GM19240 (cell line): ENCODE results near the gene TNP1.

ENCODE experiments used
- DNase-seq: peaks from one replicate; pipeline ENCODE4 v3.0.0; 2011; ENCODE audit warnings: low spot score; ENCODE audit not compliant: insufficient read length

Gene TNP1

DNA sequence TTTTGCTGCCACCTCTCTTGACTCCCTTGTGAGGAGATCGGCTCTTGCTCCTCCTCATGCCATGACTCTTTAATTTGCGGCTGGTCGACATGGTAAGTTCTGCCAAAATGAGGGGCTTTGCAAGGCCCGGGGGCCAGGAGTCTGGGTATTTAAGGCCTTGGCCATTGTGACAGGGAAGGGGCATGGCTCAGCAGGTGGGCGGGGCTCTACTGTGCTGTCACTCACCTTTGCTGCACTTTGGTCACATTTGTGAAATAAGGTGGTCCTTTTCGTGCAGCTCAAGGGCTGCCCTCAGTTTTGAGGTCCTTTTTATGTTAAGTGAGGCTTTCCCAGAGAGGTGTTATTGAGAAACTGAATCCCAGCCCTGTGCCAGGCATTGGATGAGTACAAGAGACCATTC lies at the start of gene TNP1:
TNP1 (minus strand) TSS at position 121 of the 400 bp plus-strand sequence; CDS start at position 91, 30 bp downstream.
- DNase-seq, result no peak

GRCh38 chr2:216908300-216908699 lies 48.4 kb upstream of the TNP1 start:
- no peak for DNase-seq

DNA sequence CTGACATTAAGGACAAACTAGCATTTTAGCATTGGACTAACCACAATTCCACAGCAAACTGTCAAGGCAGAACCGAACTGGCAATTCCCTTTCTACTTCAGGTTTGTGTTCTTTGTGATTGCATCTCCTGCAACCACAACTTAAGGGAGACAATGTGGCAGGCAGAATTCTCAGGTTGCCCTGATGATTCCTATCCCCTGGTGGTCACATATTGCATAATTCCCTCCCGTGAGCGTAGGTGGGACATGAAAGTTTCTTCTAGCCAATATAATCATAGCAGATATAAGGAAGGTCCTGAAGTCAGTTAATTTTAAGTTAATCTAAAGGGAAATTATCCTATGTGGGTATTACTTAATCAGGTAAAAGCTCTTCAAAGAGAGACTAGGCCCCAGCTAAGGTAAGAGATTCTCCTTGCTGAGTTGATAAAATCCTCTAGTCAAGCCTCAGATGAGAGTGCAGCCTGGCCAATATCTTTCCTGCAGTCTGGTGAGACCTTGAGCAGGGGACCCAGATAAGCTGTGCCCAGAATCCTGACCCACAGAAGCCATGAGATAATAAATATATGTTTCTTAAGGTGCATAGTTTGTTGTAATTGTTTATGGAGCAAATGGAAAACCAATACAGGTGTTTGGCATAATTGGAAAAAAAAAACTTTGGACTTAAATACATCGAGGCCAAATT lies 45.9 kb upstream of the TNP1 start:
- DNase-seq, result no peak

GRCh38 chr2:216904974-216905373 lies 45.1 kb upstream of the TNP1 start:
- no peak for DNase-seq

GRCh38 chr2:216904554-216904953 lies 44.7 kb upstream of the TNP1 start:
- no peak for DNase-seq

DNA sequence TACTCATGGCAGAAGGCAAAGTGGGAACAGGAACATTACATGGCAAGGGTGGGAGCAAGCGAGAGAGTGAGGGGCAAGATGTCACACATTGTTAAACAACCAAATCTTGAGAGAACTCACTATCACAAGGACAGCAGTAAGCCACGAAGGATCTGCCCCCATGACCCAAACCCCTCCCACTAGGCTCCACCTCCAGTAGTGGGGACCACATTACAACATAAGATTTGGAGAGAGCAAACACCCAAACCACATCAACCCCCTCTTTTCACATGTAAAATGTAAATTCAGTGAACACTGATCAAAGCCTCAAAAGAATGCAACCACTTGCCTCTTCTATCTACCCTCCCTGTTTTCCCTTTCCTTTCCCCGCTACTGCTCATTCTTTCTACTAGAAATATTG lies 43.6 kb upstream of the TNP1 start:
- no peak for DNase-seq

DNA sequence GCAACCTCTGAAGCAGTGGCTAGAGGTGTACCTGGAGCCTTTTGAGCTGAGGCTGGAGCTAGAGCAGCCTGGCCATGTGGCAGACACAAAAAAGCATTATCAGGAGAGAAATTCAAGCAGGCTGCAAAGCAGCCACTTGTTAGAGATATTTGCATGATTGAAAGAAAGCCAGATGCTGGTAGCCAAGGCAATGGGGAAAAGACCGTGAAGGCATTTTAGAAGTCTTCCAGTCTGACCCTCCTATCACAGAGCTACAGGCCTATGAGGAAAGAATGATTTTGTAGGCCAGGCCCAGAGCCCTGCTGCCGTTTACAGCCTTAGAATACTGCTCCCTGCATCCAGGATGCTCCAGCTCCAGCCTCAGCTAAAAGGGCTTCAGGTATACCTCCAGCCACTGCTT lies 41.4 kb upstream of the TNP1 start:
- DNase-seq, result no peak

DNA sequence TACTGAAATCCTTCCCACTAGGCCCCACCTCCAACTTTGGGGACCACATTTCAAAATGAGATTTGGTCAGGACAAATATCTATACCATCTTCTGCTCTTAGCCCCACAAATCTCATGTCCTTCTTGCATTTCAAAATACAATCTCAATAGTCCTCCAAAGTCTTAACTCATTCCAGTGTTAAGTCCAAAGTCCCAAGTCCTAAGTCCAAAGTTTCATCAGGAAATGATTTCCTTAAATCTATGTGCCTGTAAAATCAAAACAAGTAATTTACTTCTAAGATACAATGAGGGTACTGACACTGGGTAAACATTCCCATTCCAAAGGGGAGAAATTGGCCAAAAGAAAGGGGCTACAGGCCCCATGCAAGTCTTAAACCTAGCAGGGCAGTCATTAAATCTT lies 40.5 kb upstream of the TNP1 start:
- DNase-seq, result no peak

DNA sequence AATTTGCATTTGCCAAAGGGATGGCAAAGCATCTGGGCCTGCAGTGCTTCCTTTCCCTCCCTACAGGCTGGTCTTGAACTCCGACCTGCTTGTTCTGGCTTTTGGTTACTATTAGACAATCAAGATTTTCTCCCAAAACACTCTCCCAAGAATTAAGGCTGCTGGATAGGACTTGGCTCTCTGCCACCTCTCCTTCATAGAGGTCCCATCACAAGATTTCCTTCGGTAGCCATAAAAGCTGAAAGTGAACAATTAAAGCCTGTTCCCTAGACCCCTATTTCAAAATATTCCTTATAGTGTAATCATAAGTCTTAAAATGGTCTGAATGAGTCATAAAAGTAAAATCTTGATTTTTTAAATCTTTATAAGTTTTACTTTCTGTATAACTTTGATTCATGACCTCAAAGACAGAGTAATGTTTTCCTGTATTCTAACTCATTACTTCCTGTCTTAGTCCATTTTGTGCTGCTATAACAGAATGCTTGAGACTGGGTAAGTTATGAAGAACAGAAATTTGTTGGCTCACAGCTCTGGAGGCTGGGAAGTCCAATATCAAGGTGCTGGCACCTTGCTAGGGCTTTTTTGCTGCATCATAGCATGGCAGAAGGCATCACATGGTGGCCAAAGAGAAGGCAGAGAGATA lies 37.8 kb upstream of the TNP1 start:
- DNase-seq, result no peak

DNA sequence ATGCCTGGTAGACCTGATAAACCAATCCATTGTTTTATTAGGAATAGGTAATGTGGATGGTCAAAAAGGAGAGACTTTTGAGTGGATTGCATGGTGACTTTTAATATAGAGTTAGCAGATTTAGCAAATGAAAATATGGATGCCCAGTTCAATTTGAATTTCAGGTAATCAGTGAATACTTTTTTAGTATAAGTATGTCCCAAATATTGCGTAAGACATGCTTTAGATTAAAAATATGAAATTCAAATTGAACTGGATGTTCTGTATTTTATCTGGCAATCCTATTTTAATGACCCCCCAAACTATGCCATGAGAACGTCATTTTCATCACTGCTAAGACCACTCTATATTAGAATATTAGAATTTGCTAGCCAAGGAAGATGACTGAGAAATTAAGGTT lies 30.3 kb upstream of the TNP1 start:
- DNase-seq, result no peak

GRCh38 chr2:216888887-216889622 lies 29.2 kb upstream of the TNP1 start:
- DNase-seq, result no peak

DNA sequence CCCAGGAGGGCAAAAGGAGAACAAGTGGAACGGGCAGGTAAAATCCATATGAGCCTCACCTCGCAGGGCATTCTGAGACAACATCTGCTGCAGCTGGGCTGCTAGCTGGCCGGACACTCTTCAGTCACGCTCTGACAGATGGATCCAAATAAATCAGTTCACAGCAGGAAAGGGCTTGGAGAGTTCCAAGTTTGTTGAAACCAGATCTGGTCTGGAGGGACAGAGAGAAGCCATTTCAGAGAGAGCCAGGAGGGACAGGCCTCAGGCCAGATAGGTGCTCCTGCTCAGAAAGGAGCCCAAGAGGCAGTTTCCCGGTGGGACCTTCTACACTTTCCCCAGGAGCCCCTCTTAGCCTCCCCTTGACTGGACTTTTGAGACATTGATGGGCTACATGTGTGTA lies 28.2 kb upstream of the TNP1 start:
- DNase-seq, result no peak

- no peak for DNase-seq
Measured at GRCh38 chr2:216887138-216887537, 27.3 kb upstream of the TNP1 start.

- DNase-seq, result no peak
Measured at GRCh38 chr2:216885117-216885553, 25.3 kb upstream of the TNP1 start.

DNA sequence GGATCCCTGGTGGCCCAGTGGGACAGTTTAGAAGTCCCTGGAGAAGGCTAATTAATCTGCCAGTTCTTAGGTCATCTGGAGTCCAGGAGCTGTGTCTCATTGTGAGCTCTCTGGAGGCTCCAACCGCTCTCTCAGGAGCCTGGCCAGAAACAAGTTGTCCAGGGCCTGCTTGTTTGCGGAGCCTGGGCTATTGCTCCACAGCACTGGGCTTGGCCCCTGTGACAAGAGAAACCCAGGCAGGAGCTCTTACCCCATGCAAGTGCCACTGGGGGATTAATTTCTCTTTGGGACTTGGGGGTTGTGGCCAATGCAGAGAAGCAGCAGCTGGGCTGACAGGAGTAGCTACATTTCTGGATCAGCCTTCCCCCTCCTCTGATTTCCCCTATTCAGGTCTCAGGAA lies 24.5 kb upstream of the TNP1 start:
- no peak for DNase-seq

- DNase-seq, result no peak
Measured at GRCh38 chr2:216882876-216883275, 23.0 kb upstream of the TNP1 start.

- DNase-seq, result no peak
Measured at GRCh38 chr2:216881411-216881810, 21.5 kb upstream of the TNP1 start.

DNA sequence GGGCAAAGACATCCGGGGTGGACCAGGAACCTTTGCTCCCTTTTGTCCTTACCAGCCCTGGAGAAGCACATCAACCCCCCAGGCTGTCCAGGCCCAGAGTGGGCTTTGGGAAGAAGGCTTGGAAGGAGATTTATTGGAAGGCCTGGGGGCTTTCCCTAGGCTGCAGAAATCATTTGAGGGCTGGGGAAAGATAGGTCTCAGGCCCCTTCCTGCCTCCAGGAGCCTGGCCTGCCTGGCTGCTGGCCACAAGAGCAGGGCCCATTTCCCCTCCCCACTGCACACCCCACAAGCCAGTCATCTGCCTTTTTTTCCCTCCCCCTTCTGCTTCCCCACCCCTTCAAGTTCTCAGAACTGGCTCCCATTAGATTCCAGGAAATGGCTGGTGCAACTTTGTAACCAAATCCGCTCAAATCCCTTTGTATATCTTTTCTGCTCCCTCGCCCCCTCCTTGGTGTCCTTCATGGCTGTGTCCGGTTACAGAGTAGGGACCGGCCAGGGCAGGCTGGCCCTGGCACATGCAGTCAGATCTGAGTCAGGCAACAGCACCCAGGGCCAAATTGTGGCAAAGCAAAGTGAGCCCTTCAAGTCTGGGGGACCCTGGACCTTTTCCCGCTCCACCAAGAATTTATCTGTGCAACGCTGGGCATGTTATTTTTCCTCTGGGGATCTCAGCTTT lies 20.8 kb upstream of the TNP1 start:
- no peak for DNase-seq

GRCh38 chr2:216879727-216880508 lies 20.1 kb upstream of the TNP1 start:
- no peak for DNase-seq

DNA sequence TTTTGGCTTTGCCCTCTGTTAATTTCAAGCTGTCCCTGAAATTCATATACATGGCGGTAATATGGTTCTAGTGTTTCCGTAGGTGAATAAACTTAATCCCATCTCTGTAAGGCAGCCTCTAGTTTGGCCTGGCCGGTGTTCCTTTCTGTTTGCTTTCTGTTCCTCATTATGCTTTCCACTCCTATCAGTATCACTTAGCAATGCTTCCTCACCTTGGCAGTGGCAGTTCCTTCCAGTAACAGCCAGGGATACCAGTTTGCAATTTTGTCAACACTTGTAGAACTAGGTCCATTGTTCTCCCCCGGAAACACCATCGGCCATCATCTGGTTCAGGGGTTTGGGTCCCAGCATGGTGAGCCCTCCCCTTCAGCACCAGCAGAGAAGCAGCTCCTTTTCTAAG lies 18.2 kb upstream of the TNP1 start:
- no peak for DNase-seq

- no peak for DNase-seq
Measured at GRCh38 chr2:216877085-216877484, 17.2 kb upstream of the TNP1 start.
